Loucy (cell line): ENCODE measurements around the gene CEP135.

Experiments
- H2AFZ ChIP-seq: fragments of 200-600 bp; sonication (generic); 2 replicates; pipeline ENCODE4 v1.6.0; 2016; ENCODE audit warnings: antibody characterized with exemption, mild to moderate bottlenecking, low read length, moderate library complexity
- H3F3A ChIP-seq: fragments of 200-600 bp; 2 replicates; pipeline ENCODE4 v1.6.0; 2016; ENCODE audit warnings: antibody characterized with exemption, low read depth, mild to moderate bottlenecking
- H3K27me3 ChIP-seq: fragments of 200-600 bp; sonication (generic); 2 replicates; pipeline ENCODE4 v1.6.1; 2014; ENCODE audit warnings: low read length, mild to moderate bottlenecking; ENCODE audit not compliant: insufficient read depth, poor library complexity, severe bottlenecking
- H3K36me3 ChIP-seq: fragments of 200-600 bp; sonication (generic); 2 replicates; pipeline ENCODE4 v1.6.1; 2016; ENCODE audit warnings: low read length; ENCODE audit not compliant: insufficient read depth
- H3K4me1 ChIP-seq: fragments of 200-600 bp; sonication (generic); 2 replicates; pipeline ENCODE4 v1.5.1; 2014; ENCODE audit warnings: low read length, mild to moderate bottlenecking; ENCODE audit not compliant: insufficient read depth, poor library complexity, severe bottlenecking
- H3K4me2 ChIP-seq: fragments of 200-600 bp; sonication (generic); 2 replicates; pipeline ENCODE4 v1.6.0; 2014; ENCODE audit warnings: antibody characterized with exemption, low read length, low read depth, mild to moderate bottlenecking; ENCODE audit not compliant: poor library complexity, severe bottlenecking
- H3K4me3 ChIP-seq: fragments of 200-600 bp; sonication (generic); 2 replicates; pipeline ENCODE4 v1.5.1; 2014; ENCODE audit warnings: low read length, mild to moderate bottlenecking, mixed read lengths; ENCODE audit not compliant: poor library complexity, severe bottlenecking
- H3K79me2 ChIP-seq: fragments of 200-600 bp; sonication (generic); 2 replicates; pipeline ENCODE4 v1.6.1; 2014; ENCODE audit warnings: low read length; ENCODE audit not compliant: insufficient read depth
- H3K9ac ChIP-seq: fragments of 200-600 bp; sonication (generic); 2 replicates; pipeline ENCODE4 v1.6.0; 2014; ENCODE audit warnings: mild to moderate bottlenecking, low read depth, low read length, moderate library complexity; ENCODE audit not compliant: poor library complexity, severe bottlenecking
- H3K9me2 ChIP-seq: fragments of 200-600 bp; sonication (generic); replicated peaks from 2 replicates; pipeline ENCODE4 v1.6.1; 2016; ENCODE audit warnings: low read depth, low read length, mixed read lengths
- H3K9me3 ChIP-seq: fragments of 200-600 bp; sonication (generic); 2 replicates; pipeline ENCODE4 v1.6.1; 2014; ENCODE audit warnings: mild to moderate bottlenecking, antibody characterized with exemption, low read length, low read depth; ENCODE audit not compliant: insufficient read depth
- H4K20me1 ChIP-seq: fragments of 200-600 bp; sonication (generic); 2 replicates; pipeline ENCODE4 v1.6.0; 2014; ENCODE audit warnings: antibody characterized with exemption, low read length, mild to moderate bottlenecking; ENCODE audit not compliant: insufficient read depth, poor library complexity, severe bottlenecking
- EZH2phosphoT487 ChIP-seq: fragments of 200-600 bp; IDR thresholded peaks from 2 replicates; pipeline ENCODE4 v1.6.1; 2018; ENCODE audit warnings: antibody characterized with exemption, mild to moderate bottlenecking, moderate library complexity, borderline replicate concordance
- TF ChIP-seq, protein P1 (sequence below): fragments of 200-600 bp; sonication (generic); conservative IDR thresholded peaks from 2 replicates; pipeline ENCODE4 v1.5.1; 2014; ENCODE audit warnings: mild to moderate bottlenecking, antibody characterized with exemption, low read length

Gene CEP135

GRCh38 chr4:56055991-56056390, 107.2 kb downstream of the CEP135 start:
- H3K4me1 ChIP-seq = no peaks in the 10 kb centered on the region
- no peaks in the 10 kb centered on the region for H3K27me3 ChIP-seq
- H3K4me2 ChIP-seq = no peak overlapping the region
- H3K36me3 ChIP-seq = no peaks in the 10 kb centered on the region
- no peak overlapping the region for H2AFZ ChIP-seq
- H4K20me1 ChIP-seq = no peaks in the 10 kb centered on the region
- no peaks in the 10 kb centered on the region for H3K9me3 ChIP-seq
- H3K9me2 ChIP-seq = no peaks in the 10 kb centered on the region
- H3K79me2 ChIP-seq = no peaks in the 10 kb centered on the region
- H3K4me3 ChIP-seq = no peak overlapping the region
- no peaks in the 10 kb centered on the region for H3F3A ChIP-seq
- no peak overlapping the region for H3K9ac ChIP-seq
- TF ChIP-seq, protein P1, sequence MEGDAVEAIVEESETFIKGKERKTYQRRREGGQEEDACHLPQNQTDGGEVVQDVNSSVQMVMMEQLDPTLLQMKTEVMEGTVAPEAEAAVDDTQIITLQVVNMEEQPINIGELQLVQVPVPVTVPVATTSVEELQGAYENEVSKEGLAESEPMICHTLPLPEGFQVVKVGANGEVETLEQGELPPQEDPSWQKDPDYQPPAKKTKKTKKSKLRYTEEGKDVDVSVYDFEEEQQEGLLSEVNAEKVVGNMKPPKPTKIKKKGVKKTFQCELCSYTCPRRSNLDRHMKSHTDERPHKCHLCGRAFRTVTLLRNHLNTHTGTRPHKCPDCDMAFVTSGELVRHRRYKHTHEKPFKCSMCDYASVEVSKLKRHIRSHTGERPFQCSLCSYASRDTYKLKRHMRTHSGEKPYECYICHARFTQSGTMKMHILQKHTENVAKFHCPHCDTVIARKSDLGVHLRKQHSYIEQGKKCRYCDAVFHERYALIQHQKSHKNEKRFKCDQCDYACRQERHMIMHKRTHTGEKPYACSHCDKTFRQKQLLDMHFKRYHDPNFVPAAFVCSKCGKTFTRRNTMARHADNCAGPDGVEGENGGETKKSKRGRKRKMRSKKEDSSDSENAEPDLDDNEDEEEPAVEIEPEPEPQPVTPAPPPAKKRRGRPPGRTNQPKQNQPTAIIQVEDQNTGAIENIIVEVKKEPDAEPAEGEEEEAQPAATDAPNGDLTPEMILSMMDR = no peak
- TF ChIP-seq EZH2phosphoT487 = no peak

DNA sequence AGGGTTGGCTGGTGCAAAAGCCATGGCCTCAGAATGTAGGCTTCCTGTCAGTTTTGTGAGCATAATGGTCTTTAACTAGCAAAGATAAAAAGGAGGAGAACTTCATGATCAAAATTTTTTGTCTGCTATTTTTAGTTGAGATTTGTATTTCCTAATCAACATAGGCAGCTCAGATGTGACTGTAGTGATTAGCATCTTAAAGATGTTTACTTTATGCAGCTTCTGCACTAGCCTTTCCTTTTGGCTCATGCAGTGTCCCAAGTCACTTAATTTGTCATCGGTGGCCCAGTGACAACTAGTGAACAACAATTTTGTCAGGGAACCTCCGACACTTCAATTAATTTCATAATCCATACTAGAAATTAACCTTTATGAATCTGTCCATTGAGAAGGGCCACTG, 109.8 kb downstream of the CEP135 start:
- Histone ChIP-seq H3K4me1 (no peaks in the 10 kb centered on the region), H4K20me1 (no peaks in the 10 kb centered on the region), H3K27me3 (no peaks in the 10 kb centered on the region), H3K4me2 (no peak overlapping the region), H3K9me3 (no peaks in the 10 kb centered on the region), H3K9ac (no peak overlapping the region), H3K36me3 (no peaks in the 10 kb centered on the region), H3K9me2 (no peaks in the 10 kb centered on the region), H3K79me2 (no peaks in the 10 kb centered on the region), H3K4me3 (no peak overlapping the region), H3F3A (no peaks in the 10 kb centered on the region), H2AFZ (no peak overlapping the region)
- no peak for TF ChIP-seq EZH2phosphoT487
- TF ChIP-seq, protein P1 = no peak

DNA sequence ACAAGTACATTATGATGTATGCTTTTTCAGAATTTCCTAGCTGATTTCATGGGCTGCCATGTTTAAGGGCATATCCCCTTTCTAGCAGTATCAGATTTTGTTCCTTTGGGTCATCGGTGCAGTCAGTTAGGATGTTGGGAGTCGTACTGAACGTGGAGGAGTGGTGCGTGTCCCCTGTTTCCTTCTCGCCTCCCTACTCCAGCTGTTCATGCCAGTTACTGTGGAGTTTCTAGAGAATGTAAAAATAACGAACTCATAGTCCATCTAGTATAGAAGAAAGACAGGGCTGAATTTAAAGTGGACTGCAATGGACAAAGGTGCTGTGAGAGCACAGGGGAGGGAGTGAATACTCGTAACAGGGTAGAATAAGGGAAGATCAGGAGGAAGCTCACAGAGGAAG, 111.3 kb downstream of the CEP135 start:
- no peaks in the 10 kb centered on the region for H3K9me3 ChIP-seq
- no peaks in the 10 kb centered on the region for H3K79me2 ChIP-seq
- H3K4me2 ChIP-seq = no peak overlapping the region
- no peak overlapping the region for H3K4me3 ChIP-seq
- H3K4me1 ChIP-seq = no peaks in the 10 kb centered on the region
- no peaks in the 10 kb centered on the region for H3K36me3 ChIP-seq
- H3K9me2 ChIP-seq = no peaks in the 10 kb centered on the region
- no peak overlapping the region for H3K9ac ChIP-seq
- no peaks in the 10 kb centered on the region for H3F3A ChIP-seq
- H4K20me1 ChIP-seq = no peaks in the 10 kb centered on the region
- no peak for TF ChIP-seq EZH2phosphoT487
- TF ChIP-seq, protein P1 = no peak
- no peak overlapping the region for H2AFZ ChIP-seq
- no peaks in the 10 kb centered on the region for H3K27me3 ChIP-seq
